OCI-LY3 (cell line): ENCODE results near the gene MRPS11.

ENCODE experiments used
- CTCF ChIP-seq: fragments of 200-600, 300-600 bp; sonication (generic); IDR thresholded peaks from 2 replicates; pipeline ENCODE4 v1.5.1; 2014; ENCODE audit warnings: antibody characterized with exemption, low read length, low read depth
- EZH2phosphoT487 ChIP-seq: fragments of 200-600 bp; shearing (Covaris generic); IDR thresholded peaks from 2 replicates; pipeline ENCODE4 v1.6.1; 2018; ENCODE audit warnings: antibody characterized with exemption, mixed run types, low read depth

DNA sequence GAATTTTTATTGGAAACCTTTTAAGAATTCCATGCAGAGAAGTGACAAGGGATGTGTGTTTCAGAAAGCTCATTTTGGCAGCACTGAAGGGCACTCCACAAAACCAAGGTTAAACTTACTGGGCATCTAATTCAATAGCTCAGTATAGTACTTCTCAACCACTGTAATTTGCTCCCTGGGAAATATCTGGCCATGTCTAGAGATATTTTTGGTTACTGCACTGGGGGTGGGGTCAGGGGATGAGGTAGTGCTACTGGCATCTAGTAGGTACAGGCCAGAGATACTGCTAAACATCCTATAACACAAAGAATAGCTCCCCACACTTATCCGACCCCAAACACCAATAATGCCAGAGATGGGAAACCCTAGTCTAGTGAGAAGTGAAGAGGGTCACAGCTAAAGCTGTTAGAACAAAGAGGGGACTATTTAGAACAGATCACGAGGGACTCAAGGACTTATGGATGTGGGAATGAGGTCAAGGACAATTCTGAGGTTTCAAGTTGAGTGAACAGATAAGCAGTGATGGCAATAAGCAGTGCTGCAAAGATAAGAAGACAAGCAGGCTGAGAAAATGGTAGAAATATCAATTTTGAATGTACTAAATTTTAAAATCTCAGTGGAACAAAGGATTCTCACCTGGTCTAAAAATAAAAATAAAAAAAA is 3.5 kb upstream of the MRPS11 start:
- no peak for TF ChIP-seq CTCF
- no peak for TF ChIP-seq EZH2phosphoT487
